Ishikawa (cell line): ENCODE results near the gene TRAPPC3.

Experiments
- EP300 ChIP-seq: IDR thresholded peaks from 2 replicates; pipeline ENCODE4 v1.6.1; 2012; ENCODE audit warnings: borderline replicate concordance
- MAX ChIP-seq: IDR thresholded peaks from 2 replicates; pipeline ENCODE4 v1.6.1; 2012
- RAD21 ChIP-seq: IDR thresholded peaks from 2 replicates; pipeline ENCODE4 v1.6.1; 2012; ENCODE audit warnings: low read depth
- TAF1 ChIP-seq: IDR thresholded peaks from 2 replicates; pipeline ENCODE4 v1.6.1; 2012; ENCODE audit warnings: low read depth, mild to moderate bottlenecking
- TCF12 ChIP-seq: IDR thresholded peaks from 2 replicates; pipeline ENCODE4 v1.6.1; 2012; ENCODE audit warnings: low read depth
- USF1 ChIP-seq: IDR thresholded peaks from 2 replicates; pipeline ENCODE4 v1.6.1; 2012
- YY1 ChIP-seq: IDR thresholded peaks from 2 replicates; pipeline ENCODE4 v1.6.1; 2012; ENCODE audit warnings: low read depth

GRCh38 chr1:36087233-36088123, 61.8 kb downstream of the TRAPPC3 start:
- TF ChIP-seq TAF1 (no peak), YY1 (no peak), RAD21 (no peak), EP300 (no peak), TCF12 (no peak), USF1 (no peak), MAX (no peak)
